Suppressor macrophage treated with lipopolysaccharide for 1 hour (primary cell): Measurements from ENCODE around the gene MSH5.

Source experiments
- DNase-seq, 3 donors: peaks; one replicate each; pipeline ENCODE4 v3.0.0-alpha.2; 2020 to 2022

The MSH5 gene

DNA sequence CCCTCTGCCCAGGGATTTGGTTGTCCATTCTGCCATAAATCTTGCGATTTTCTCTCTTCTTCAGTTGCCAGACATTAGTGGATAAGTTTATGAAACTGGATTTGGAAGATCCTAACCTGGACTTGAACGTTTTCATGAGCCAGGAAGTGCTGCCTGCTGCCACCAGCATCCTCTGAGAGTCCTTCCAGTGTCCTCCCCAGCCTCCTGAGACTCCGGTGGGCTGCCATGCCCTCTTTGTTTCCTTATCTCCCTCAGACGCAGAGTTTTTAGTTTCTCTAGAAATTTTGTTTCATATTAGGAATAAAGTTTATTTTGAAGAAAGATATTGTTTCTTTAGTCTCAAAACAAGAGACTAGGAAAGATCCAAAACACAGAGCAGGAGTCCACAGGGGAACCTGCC lies 22.6 kb downstream of the MSH5 start, which contains the start of gene SAPCD1:
TSS of gene SAPCD1 (plus strand) at position 301 of the 400 bp plus-strand sequence. CDS start 399 bp downstream, outside the sequence.
- DNase-seq: no peak

DNA sequence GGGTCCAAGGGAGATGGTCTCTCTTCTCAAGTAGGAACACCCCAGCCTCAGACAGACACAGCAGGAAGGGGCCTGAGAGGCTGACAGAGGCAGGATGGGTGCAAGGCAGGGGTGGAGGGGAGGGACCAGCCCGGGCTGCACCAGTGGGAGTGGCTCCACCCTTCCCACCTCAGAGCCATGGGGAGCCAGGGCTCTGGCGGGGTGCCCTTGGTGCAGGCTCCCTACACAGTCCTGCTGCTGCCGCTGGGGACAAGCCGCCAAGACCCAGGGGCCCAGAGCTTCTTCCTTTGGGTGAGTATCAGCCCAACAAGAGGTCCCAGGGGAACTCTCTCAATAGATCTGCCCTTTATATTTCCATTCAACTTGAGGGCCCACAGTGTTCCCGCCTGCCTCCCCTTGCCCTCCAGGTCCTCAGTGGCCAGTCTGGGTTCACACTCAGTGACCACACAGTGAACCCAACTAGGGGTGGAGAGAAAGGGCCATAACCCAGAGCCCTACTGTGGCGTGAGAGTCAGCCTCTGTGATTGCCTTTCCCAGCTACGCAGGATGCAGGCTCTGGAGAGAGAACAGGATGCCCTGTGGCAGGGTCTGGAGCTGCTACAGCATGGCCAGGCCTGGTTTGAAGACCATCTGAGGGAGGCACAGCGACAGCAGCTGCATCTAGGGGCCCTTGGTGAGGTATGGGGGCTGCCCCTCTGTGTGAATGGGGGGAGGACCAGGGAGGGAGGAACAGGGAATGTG lies 23.2 kb downstream of the MSH5 start:
- no peak for DNase-seq

GRCh38 chr6:31763619-31763940 lies 23.8 kb downstream of the MSH5 start:
- no peak for DNase-seq

DNA sequence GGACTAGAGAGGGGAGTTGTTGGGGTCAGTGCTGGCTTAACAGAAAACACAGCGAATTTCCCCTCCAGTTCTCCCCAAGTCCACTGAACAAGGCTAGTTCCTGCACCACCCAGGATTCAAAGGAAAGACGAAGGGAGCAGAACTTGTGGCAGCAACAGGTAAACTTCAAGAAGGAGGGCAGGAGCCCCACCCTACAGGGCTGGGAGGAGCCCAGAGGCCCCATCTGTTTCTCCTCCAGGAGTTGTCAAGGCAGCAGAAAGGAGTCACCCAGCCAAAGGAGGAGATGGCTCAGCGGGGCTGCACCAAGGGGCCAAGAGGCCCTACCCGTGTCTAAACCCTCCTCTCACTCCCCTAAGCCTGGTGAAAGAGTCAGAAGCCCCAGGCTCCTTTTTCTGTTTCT lies 24.4 kb downstream of the MSH5 start:
- DNase-seq: no peak

GRCh38 chr6:31765559-31765909 lies 25.7 kb downstream of the MSH5 start:
- DNase-seq: no peak

GRCh38 chr6:31765910-31766794 lies 26.3 kb downstream of the MSH5 start:
- DNase-seq: no peak

GRCh38 chr6:31767096-31767645 lies 27.4 kb downstream of the MSH5 start:
- DNase-seq: peak in 2 of 3 donors; percentile 22 to 27

DNA sequence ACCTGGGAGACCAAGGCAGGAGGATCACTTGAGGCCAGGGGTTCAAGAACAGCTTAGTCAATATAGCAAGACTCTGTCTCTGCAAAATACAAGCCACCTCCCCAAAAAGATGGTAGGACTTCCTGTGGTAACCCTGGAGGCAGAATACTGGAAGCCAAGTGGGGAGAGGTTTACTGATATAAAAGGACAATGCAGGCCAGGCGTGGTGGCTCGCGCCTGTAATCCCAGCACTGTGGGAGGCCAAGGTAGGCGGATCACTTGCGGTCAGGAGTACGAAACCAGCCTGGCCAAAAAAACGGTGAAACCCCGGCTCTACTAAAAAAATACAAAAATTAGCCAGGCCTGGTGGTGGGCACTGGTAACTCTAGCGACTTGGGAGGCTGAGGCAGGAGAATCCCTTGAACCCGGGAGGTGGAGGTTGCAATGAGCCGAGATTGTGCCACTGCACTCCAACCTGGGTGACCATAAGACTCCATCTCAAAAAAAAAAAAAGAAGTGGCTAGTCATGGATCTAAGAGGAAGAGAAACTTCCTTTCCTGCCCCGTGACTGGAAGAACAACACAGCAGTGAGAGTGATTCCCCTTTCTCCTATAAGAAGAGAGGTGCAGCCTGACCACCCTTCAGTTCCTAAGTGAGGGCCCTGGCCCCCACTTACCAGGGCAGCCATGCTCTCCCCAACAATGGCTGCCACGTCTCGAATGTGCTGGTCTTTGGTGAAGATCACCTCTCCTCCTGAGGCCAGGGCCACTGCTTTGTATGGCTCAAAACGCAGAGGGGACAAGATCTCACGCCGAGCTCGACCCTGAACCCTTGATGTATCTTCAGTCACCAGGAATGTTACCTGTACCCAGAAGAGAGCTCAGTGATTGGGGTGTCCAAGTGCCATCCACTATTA lies 28.8 kb downstream of the MSH5 start:
- peak; percentile 81 to 90 (median 86) for DNase-seq

- DNase-seq: peak; percentile 76 to 90 (median 83)
Measured at GRCh38 chr6:31769684-31770371, 30.0 kb downstream of the MSH5 start.

DNA sequence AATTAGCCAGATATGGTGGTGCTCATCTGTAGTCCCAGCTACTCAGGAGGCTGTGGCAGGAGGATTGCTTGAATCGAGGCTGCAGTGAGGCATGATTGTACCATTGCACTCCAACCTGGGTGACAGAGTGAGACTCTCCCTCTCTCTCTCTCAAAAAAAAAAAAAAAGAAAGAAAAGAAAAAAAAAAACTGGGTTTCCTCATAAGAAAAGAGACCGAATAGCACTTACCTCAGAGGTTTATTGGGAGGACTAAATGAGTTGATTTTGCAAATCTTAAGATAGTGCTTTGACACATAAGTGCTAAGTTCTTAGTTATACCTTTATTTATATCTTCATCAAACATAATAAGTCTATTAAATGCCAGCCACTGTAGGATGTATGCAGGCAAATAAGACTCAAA lies 31.1 kb downstream of the MSH5 start:
- no peak for DNase-seq

GRCh38 chr6:31771992-31772358 lies 32.2 kb downstream of the MSH5 start:
- peak in 2 of 3 donors; percentile 48 to 52 for DNase-seq

DNA sequence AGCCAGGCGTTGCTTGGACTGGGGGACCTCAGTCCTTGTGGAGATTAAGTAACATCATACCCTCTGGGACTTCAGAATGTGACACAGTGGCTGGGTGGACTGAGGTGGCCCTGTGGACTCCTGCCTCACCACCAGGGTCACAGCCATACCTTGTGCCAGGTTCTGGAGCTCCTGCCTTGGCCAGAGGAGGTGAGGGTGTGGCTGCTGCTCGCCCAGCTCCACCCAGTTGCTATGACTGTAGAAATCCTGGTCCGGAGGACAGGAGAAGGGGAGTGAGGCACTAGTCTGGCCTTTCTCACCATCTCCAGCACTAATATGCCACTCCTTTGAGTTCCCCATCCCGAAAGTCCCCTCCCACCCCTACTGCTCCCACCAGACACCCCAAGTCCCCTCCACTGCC lies 35.4 kb downstream of the MSH5 start:
- DNase-seq: no peak

GRCh38 chr6:31775633-31776484 lies 36.1 kb downstream of the MSH5 start:
- DNase-seq: no peak

DNA sequence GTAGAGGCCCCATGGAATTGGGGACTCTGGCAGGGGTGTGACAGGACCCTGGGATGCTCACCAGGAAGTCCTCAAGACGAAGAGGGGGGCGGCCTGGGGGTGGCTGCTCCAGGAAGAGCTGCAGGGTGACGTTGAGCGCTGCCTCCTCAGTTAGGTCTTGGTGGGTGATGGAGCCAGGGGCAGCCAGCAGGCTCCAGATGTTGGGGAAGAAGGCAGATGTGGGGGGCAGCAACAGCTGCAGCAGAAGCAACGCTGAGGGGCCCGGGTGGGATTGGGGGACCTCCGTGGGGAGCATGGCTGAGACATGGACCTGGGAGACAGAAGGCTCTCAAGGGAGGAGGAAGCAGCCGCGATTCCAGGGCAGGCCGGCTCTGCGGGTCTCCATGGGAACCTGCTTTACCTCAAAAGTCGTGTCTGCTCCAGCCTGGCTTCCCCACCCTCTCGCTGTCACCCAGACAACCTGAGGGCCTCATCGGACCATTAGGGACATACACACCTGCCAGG lies 36.7 kb downstream of the MSH5 start:
- DNase-seq: no peak

DNA sequence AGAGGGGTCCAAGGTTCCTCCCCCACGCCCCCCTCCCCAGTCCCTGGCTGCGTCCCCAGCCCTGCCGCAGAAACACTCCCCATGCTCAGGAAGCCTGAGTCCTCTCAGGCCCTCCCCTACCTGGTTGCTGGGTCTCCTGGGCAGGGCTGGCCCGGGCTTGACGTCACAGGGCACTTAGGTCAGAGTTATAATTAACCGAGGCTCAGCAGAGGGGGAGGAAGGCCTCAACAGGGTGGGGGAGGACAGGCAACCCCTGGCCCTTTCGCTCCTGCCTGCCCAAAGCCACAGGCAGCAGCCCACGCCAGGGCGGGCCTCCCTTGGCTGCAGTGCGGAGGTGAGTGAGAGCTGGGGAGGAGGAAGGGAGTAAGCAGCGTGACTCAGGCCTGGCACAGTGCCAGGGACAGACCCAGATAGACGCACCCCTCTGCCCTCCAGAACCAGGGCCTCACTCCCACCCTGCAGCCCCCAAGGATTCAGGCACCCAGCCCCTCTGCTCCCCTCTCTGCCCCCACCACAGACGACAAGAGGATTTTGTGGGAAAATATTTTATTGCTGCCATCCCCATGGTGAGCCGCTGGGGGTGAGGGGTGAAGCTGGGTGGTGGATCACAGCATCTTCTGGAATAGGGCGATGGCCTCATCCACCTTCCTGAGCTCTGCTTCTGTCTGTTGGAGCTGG lies 37.3 kb downstream of the MSH5 start, which contains the start of gene VWA7:
TSS of gene VWA7 (minus strand) at position 340 of the 678 bp plus-strand sequence. CDS start 549 bp downstream, outside the sequence.
- DNase-seq: peak; percentile 82 to 90 (median 86)

GRCh38 chr6:31777667-31778050 lies 37.9 kb downstream of the MSH5 start:
- DNase-seq: no peak

DNA sequence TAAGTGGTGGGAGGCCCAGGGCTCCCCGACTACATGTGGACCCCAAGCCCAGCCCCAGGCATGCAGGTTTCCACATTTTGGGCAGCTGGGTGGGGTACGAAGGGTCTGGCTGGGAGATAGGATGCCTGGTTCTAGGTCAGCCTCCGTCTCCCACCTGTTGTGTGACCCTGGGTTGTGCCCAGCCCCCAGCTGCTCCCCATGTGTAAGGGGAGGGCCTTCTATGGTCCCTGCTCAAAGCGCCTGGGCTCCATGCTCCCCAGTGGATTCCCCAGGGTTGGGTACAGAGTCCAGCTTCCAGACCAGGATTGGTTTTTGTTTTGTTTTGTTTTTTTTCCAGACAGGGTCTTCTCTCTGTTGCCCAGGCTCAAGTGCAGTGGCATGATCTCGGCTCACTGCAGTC lies 38.4 kb downstream of the MSH5 start:
- no peak for DNase-seq

- DNase-seq: no peak
Measured at GRCh38 chr6:31778999-31779885, 39.4 kb downstream of the MSH5 start.

- DNase-seq: no peak
Measured at GRCh38 chr6:31779908-31780307, 40.1 kb downstream of the MSH5 start.
